ENCODE data around the gene ANKRD6.

Gene ANKRD6

DNA sequence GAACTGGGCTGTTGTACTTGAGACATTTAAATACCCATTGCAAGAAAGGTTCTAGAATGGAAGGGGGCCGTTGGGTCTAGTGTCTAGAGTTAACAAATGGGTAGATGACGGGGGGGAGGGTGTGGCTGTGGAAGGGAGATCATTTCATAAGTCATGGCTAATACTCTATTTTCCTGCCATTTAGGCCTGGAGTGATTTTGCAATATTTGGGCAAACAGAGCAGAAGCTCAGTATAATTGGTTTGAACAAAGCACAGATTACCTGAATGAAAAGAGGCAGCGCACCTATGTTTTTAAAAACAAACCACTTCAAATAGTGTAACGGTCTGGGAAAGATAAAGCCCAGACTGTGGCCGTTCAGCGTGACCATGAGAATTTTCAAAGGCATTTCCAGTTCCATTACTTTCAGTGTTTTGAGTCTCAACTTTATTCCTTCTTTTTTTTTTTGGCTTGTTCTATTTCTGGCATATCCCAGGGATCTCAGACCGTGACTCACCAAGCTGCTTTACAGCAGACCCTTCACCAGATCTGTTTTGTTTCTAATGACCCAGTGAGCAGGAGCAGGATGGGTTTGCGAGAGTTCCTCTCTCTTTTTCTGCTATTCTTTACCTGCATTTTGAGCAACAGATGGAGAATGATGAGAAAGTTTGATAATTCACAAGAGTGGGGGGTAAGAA is 131.9 kb downstream of the ANKRD6 start:
- no peak for DNase-seq (ENCODE audit: low read depth in 2 of 2)

DNA sequence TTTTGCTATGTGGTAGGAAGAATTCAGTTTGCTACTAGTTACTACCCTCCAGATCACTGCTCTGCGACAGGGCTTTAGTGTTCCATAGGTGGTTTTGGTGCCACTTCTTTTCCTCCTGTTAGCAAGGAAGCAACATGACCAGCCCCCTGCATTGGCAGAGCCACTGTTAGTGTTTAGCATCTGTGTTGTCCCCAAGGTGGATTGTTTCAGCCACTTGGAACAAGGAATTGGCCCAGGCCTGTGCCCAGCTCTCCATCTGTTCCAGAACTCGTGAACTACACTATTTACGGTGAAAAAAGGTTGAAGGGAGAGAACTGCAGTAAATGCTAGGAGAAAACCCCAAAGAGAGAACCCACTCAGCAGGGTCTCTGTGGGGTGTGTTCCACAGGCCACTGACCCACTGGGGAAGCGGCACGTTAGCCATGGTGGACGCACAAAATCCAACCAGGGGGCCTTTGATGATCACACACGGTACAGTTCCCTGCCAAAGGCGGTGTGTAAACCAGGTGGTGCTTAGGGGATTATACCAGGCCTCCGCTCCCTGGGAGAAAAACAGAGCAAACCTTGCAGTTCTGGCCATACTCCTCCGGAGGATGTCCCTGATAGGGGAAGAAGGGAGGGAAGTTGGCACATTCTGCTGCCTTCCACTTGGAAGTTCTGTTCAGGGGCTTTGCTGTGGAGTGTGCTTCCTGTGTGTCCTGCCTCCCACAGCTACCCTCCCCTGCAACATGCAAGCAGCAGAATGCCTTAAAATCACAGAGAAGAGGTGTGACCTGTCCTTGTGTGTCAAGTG is 133.3 kb downstream of the ANKRD6 start:
- DNase-seq (ENCODE audit: low read depth in 2 of 2) = no peak

- DNase-seq (ENCODE audit: low read depth in 2 of 2) = no peak
Measured at GRCh38 chr6:89566930-89567629, 134.1 kb downstream of the ANKRD6 start.

DNA sequence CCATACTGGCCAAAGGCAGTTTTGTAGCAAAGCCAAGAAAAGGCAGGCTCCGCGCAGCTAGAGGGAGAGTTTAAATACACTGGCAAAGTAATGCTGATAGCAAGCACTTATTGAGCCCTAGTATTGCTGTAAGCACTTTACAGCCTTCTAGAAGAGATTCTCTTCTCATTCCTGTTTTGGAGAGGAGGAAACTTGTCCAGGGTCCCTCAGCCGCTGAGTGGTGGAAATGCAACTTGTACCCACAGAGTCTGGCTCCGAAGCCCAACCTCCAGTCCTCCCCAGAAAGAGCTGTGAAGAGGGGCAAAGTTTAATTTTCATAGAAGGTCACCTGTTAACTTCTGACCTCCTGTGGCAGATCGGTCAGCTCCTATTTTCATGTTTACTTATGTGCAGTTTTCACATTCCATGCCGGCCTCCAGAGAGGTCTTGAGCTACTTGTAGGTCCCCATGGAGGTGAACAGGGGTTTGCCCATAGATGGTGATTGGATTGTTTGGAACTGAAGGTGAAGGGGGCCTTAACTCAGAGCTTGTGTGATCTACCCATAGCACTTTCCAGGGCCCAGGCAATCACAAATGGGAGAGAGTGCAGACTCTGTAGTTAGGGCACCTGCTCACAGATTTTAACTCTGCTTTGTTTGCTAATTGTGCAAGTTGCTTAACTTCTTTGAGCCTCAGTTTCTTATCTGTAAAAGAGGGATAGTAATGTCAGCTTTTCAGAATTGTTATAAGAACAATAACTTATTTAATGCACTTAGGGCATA is 134.9 kb downstream of the ANKRD6 start:
- DNase-seq (ENCODE audit: low read depth in 2 of 2) = no peak

DNA sequence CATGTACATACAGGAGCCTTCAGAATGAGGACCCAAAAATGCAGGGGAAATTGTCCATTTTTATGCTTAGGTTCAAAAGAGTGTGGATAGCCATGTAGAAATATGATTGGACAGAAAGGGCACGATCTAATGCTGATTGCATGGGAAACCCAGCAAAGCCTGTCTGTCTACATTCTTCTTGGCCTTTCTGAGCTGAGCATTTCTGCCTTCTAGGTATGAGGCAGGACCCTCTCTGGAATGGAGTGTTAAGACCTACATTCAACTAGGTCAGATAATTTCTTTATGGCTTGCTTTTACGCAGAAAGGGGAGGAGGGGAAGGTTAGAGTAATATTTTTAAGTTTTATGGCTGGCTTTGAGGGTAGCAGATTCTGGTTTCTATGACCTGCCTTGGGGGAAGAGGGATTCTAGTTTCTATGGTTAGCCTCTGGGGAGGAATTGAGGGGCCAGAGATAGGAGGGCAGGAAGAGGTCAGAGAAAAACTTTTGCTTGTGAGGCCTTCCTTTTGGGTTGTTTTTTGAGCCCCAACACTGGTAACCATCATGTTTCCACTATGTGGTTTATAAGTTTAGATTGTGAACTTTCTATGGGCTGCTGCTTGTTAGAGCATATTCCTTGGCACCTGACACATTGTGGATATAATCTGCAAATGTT is 142.1 kb downstream of the ANKRD6 start:
- no peak for DNase-seq (ENCODE audit: low read depth in 2 of 2)

DNA sequence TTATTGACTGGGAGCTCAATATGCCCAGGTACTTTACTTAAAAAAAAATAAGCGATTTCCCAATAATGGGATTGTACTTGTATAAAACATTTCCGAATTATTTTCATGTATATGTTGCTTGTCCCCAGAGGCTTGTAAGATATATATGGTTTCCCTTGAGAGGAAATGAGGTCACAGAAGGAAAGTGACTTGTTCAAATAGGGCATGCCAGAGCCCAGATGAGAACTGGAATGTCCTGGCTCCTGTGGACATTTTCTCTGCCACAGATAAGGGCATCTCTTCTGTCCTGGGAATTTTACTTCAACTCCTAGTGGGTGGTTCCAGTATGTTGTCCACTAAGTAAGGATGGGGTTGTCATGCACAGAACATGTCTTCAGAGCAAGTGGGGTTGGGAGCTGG is 142.6 kb downstream of the ANKRD6 start:
- no peak for DNase-seq (ENCODE audit: low read depth in 2 of 2)

DNA sequence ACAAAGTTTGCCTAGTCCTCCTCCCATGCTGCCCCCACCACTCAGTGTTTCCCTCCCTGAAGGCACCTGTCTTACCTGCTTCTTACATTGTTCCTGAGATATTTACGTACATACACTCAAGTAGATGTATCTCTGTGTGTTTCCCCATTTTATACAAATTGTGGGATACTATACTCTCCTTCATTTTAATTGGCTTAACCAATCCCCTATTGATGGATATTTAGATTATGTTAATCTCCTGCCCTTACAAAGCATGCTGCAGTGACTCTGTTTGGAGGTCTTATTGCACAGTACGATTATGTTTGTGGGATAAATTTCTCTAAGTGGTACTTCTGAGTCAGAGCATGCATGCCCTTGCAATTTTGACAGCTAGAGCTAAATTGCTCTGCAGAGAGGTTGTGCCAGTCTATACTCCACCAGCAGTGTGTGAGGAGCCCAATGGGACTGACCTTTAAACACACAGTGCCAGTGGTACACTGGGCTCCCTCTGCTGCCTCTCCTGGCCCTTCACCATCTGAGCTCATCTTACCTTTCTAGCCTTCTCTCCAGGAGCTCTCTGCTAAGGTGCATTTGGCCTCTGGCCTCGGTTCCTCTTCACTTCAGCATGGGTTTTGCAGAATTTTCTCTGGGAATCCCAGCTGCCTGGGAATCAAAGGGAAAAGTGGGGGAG is 148.2 kb downstream of the ANKRD6 start:
- DNase-seq (ENCODE audit: low read depth in 2 of 2) = no peak

GRCh38 chr6:89581689-89582088 is 148.7 kb downstream of the ANKRD6 start:
- no peak for DNase-seq (ENCODE audit: low read depth in 2 of 2)

DNA sequence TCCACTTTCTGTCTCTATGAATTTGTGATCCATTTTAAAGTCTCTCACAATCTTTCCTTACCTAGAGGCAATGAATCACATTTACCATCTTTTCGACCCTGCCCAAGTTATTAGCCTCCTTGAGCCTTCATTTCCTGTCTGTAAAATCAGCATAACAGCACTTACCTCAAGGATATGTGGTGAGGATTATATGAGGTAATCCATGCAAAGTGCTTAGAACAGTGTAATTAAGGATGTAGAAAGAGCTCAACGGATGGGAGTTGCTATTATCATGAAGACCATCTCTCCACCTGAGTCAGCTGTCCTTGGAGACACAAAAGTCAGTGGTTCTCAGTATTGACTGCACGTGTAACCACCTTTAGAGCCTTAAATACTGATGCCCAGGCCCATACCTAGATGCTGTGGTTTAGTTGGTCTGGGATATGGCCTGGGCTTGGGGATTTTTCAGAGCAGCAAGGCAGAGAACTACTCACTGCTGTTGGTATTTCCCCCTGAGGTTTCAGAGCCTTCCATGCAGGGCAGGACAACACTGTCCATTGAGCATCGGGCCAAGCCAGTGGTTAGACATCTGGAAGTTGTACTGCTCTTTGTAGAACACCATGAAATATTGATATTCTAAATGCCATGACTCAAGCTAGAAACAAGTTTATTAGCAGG is 149.8 kb downstream of the ANKRD6 start:
- no peak for DNase-seq (ENCODE audit: low read depth in 2 of 2)

GRCh38 chr6:89583559-89583958 is 150.6 kb downstream of the ANKRD6 start:
- DNase-seq (ENCODE audit: low read depth in 2 of 2) = no peak

GRCh38 chr6:89584539-89584938 is 151.6 kb downstream of the ANKRD6 start:
- no peak for DNase-seq (ENCODE audit: low read depth in 2 of 2)

GRCh38 chr6:89585154-89585553 is 152.2 kb downstream of the ANKRD6 start:
- no peak for DNase-seq (ENCODE audit: low read depth in 2 of 2)

GRCh38 chr6:89589297-89590025 is 156.5 kb downstream of the ANKRD6 start:
- DNase-seq (ENCODE audit: low read depth in 2 of 2) = no peak

DNA sequence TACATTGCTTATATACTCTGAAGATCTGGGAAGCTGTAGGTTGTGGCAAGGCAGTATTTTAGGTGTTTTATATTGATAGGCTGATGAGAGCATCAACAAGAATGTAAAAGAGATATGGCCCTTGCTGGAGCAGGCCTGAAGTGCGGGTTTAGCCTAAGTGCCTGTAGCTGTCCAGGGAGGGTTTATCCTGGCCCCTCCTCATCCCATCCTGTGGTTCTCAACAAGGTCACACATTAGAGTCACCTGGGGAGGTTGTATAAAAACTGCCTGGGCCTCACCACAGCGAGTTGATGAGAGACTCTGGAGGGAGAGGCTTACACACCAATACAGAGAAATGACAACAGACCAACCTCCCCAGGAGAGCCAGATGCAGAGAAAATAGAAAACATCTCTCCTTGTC is 157.2 kb downstream of the ANKRD6 start:
- DNase-seq (ENCODE audit: low read depth in 2 of 2) = no peak

DNA sequence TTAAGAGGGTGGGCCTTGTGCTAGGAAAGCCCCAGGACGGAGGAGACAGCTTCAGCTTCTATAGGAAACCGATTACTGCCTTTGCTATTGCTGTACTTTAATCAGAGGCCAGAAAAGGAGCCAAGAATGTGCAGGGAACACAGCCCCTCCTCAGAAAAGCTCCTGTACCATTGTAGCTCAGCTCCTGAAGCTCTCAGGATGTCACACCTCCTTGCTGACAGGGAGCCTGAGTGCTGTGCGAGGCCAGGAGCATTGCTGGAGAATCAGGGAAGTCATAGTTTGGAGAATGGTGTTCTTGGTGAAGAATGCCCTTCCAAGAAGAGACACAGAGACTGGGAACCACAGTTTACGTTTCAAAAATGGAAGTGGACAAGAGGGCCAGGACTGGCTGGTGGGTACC is 158.8 kb downstream of the ANKRD6 start:
- no peak for DNase-seq (ENCODE audit: low read depth in 2 of 2)

DNA sequence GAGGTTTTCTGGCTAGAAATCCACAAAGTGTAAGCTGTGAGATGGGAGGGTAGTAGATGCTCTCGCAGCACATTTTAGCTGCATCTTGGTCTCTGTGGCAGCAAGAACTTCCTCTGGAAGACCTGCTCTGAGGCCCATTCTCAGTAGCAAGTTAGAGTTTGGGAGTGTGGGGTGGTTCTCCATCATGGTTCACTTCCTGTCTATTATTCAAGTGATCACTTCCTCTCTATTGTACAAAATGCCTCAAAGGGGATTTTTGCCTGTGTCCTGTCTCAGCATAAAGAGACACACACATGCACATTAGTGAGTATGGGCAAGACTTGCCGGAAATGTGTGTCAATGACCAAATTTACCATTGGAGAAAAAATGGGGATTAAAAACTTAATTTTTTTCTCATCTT is 163.1 kb downstream of the ANKRD6 start:
- no peak for DNase-seq (ENCODE audit: low read depth in 2 of 2)

DNA sequence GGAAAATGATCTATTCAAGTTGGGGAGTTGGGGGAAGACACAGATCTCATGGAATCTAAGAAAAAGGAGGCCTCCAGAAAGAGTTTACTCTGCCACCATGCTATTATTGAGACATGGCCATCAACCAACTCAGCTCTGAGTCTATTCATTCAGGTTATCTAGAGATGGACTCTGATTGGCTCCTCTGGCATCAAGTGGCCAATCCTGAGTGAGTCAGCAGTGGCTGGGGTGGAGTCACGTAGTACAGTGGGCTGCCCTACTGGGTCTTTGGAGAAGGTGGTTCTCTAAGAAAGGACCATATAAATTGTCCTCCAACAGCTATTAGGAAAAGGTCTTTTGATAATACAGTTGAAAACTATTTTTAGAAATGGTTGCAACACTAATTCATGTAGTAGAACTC is 163.5 kb downstream of the ANKRD6 start:
- no peak for DNase-seq (ENCODE audit: low read depth in 2 of 2)

DNA sequence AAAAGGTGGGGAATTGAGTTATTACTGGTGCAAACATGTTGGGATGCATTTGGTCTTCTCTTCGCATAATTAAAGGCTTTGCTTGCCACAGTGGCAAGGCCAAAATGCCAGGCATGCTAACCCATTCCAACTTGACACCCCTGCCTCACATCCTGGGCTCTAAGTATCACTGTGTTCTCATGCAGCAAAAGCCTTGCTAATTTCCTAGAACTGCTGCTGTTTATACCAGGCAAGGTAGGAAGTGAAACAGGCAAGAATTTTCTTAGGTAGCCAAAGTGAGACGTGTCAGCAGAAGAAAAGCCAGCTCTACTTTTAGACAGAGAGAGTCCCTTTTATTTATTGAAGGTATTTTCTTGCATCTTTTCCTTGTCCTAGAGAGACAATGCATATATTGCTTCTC is 164.4 kb downstream of the ANKRD6 start:
- no peak for DNase-seq (ENCODE audit: low read depth in 2 of 2)

DNA sequence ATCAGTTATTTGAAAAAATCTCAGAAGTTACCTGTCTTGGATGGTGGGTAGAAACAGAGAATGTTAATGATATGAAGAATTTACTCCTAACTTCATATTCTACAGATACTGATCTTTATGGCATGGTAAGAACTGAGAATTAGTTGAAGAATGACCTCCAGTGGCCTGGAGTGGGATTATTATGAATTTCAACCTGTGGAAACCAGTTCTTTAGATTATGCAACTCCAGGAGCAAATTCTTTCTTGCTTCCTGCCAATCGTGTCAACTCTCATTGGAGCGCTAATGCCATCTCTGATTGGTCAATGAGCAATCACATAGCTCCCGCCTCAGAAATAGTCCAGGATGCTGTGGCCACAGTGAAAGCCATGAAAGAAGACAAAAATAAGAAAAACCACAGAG is 165.0 kb downstream of the ANKRD6 start:
- no peak for DNase-seq (ENCODE audit: low read depth in 2 of 2)

GRCh38 chr6:89599727-89600126 is 166.8 kb downstream of the ANKRD6 start:
- DNase-seq (ENCODE audit: low read depth in 2 of 2) = no peak
